PC-9 (cell line): ENCODE results near the gene SYNPO.

Source experiments
- CTCF ChIP-seq: fragments of 200-600 bp; sonication (generic); conservative IDR thresholded peaks from 2 replicates; pipeline ENCODE4 v1.6.1; 2017; ENCODE audit warnings: mixed run types, antibody characterized with exemption, mild to moderate bottlenecking, moderate library complexity
- EZH2 ChIP-seq: fragments of 200-600 bp; sonication (generic); IDR thresholded peaks from 2 replicates; pipeline ENCODE4 v1.8.0; 2017; ENCODE audit warnings: antibody characterized with exemption, low read depth

- no peak for TF ChIP-seq CTCF
- TF ChIP-seq EZH2, result no peak
Measured at GRCh38 chr5:150647275-150648251, 7.1 kb downstream of the SYNPO start.
